GM12892 (cell line): ENCODE results near the gene MMUT.
"Not testable (repeated sequence)": the region's sequence is repeated elsewhere in the genome, so short reads cannot be mapped to it uniquely, and the experiment has no call there.

Experiments used
- POLR2A ChIP-seq: IDR thresholded peaks from 2 replicates; pipeline ENCODE4 v1.6.1; 2011; ENCODE audit warnings: low read depth, low read length, control low read depth
- POLR2AphosphoS5 ChIP-seq: IDR thresholded peaks from 2 replicates; pipeline ENCODE4 v1.6.1; 2011; ENCODE audit warnings: low read depth, low read length, control low read depth
- TAF1 ChIP-seq: IDR thresholded peaks from 2 replicates; pipeline ENCODE4 v1.6.1; 2011; ENCODE audit warnings: low read depth, mild to moderate bottlenecking, control low read depth, low read length, borderline replicate concordance

DNA sequence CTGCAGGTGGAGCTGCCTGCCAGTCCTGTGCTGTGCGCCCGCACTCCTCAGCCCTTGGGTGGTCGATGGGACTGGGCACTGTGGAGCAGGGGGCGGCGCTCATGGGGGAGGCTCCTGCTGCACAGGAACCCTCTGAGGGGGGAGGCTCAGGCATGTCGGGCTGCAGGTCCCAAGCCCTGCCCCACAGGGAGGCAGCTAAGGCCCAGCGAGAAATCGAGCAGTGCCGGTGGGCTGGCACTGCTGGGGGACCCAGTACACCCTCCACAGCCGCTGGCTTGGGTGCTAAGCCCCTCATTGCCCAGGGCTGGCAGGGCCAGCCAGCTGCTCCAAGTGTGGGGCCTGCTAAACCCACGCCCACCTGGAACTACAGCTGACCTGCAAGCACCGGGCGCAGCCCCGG lies 20.3 kb upstream of the MMUT start:
- TF ChIP-seq POLR2AphosphoS5, POLR2A, TAF1: not testable (repeated sequence)
